Measurements from ENCODE around the gene CST9.
"Not testable (repeated sequence)": the region's sequence is repeated elsewhere in the genome, so short reads cannot be mapped to it uniquely, and the experiment has no call there.

CST9 gene

DNA sequence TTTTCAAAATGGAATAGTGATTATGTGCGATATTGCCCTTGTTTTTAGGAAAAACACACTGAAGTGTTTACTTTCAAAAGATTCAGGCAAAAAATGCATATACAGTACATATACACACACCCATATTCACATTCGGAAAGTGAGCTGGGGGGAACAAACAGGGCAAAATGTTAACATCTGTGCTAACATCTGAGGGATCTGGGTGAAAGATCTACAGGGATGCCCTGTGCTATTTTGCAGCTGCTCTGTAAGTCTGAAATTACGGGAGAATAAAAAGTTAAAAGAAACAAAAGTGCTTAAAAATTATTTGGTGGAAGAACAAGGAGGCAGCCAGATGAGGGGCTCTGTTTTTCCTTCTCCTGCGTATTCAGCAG, 31.2 kb upstream of the CST9 start:
- DNase-seq = no peak

DNA sequence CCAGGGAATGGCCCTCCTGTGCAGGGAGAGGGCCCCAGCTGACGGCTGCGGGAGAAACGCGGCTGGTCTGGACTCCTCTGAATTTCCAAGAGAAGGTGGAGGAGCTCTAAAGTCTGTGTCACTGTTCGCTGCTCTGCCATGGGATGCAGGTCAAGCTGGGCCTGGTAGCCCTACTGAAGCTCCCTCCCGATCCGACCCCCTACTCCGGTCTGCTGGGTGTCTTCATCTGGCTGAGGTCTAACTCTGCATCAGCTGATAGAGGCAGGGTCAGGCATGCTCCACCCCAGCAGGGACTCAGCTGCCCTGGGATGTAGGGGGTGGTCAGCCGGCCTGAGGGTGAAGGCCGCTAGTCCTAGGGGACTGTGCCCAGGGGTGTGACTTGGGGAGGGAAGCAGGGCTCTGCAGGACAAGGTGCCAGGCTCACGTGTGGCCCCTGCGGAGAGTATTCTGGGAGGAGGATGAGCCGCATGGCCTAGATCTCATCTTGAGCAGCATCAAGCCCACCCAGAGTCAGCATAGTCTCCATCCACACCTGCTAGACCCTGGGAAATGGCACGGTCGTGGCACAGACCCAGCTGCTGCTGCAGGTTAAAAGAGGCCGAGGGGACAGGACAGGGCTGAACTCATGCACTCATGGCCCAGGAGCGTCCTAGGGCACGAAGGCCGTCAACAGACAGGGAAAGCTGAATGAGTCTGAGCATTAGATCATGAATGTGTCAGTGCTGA, 30.6 kb upstream of the CST9 start:
- no peak for DNase-seq

DNA sequence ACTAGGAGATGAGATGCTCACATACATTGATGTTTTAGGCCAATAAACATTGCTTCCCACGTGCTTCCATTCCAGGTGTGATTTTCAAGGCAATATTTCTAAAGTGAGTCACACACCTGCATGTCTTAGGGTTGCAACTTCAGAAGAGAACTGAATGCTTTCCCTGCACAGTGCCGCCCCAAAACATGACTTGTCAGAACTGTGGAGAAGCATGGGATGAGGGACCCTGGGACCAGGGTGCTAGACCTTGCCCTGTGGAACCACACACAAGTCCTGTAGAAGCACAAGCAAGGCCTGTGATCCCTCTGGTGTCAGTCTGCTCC, 30.0 kb upstream of the CST9 start:
- DNase-seq = not testable (repeated sequence)

- DNase-seq = no peak
These were observed 29.5 kb upstream of the CST9 start for GRCh38 chr20:23634985-23635767.

GRCh38 chr20:23634044-23634801, 28.5 kb upstream of the CST9 start:
- DNase-seq = no peak

DNA sequence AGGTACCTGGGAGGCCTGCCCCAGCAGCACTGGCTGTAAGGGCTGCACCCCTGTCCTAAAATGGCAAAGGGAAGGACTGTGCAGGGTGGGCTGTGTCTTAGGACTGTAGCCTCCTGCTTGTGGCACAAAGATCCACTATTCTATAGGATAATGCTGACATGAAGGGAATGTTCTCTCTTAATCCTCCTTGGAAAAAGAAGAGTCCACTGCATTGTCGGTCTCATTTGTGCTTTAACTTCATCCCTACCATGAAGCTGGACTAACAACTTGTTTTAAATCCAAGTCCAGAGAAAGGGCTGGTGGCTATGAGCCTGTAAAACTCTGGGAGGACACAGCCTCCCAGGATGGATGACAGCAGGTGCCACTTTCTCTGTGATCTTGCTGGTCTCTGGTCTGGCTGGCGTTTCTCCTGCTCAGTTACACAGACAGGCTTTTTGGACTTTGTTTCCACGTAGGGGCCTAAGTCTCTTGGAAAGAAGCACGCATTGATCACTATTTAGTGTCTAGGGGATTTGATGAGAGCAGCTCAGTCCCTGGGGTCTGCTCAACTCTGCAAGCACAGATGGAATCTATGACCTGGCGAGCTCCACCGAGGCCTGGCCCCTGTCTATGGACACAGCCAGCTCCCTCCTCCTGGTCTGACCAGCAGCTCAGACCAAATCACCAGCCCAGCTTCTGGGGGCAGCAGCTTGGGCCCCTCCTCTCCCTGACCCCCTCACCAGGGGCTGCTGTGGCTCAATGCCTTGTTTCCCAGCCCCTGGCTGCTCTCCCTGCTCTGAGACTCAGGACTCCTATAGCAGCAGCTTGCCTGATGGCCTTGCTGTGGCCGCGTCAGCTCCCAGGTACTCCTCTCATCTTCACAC, 27.2 kb upstream of the CST9 start:
- no peak for DNase-seq

GRCh38 chr20:23631981-23632710, 26.4 kb upstream of the CST9 start:
- no peak for DNase-seq

DNA sequence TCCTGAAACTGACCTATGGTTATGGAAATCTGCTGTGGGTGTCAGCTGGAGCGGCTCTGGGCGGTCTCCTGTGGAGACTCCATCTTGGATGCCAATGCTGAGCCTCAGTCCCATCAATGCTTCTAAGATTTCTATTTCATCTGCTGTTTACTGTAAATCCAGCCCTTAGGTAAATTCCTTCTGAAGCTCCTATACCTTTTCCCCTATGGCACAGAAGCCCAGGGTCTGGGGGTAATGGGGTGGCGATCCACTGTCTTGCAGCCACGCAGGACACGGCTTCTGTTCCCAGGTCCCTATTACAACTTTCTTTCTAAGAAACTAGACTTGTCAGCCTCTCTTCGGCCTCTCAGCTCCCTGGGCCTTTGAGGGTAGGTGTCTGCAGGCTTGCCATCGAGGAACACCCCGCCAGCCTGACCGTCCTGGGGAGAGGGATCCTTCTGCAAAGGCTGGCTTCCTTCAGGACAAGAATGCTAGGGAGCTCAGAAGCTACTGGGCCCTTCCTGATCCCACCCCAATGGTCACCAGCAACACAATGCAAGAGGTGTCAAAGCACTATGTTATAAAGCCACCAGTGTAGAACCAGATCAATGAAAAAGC, 25.6 kb upstream of the CST9 start:
- DNase-seq = no peak

GRCh38 chr20:23630392-23630849, 24.7 kb upstream of the CST9 start:
- DNase-seq = no peak

GRCh38 chr20:23629542-23630391, 24.1 kb upstream of the CST9 start:
- DNase-seq = no peak

- DNase-seq = no peak
These were observed 23.4 kb upstream of the CST9 start for GRCh38 chr20:23629017-23629541.

DNA sequence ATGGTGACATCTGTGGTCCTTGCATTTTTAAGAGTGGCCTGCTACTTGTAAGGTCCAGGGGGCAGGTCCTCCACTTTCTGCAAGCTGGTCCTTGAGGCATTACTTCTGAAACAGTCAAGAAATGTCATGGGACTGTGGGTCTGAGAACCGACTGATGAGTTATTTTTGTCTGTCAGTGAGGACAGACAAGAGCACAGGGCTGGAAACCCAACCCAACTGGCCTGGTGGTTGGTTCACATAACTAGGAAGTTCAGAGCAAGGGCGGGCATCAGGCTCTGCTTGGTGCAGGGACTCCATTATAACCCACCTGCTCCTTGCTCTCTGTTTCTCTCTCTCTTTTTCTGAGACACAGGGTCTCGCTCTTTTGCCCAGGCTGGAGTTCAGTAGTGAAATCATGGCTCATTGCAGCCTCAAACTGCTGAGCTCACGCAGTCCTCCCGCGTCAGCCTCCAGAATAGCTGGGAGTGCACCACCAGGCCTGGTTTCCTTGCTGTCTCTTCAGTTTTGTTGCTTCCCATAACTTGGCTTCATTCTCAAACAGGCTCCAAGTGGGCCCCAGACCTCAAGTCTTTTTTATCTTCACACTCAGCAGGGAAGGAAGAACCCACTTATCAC, 22.8 kb upstream of the CST9 start:
- DNase-seq = no peak

DNA sequence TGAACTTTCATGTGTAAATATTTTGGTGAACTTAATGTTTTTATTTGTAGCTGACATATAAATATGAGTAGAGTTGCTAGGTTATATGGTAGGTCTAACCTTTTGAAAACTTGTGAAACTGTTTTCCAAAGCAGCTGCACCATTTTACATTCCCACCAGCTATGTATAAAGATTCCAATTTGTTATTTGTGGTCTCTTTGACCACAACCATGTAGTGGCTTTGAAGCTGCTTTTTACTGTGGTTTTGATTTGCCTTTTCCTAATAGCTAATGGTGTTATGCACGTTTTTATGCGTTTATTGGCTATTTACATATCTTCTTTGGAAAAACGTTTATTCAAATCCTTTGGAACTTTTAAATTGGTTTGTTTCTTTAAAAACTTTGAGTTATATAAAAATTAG, 21.8 kb upstream of the CST9 start:
- no peak for DNase-seq

DNA sequence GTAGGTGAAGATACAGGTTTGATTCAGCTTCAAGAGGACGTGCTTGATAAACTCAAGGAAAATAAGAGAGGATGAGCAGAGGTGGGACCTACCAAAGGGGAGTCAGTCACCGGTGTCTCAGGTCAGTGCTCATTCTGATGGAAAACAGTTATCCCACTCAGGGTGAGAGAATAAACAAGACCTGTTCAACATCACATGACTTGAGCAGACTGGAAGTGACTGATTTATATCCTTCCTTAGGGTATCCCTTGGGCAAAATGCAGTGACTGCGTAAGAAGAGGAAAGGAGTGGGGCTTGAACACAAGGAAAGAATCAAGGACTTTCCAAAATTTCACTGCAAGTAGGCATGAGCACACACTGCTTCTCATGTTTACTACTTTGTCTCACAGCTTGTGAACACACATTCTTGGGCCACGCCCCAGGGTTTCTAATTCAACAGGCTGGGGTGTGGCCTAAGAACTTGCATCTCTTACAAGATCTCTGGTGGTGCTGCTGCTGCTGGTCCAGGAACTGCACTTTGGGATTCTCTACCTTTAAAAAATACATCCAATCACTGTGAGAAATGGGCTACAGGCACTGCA, 20.4 kb upstream of the CST9 start:
- no peak for DNase-seq

DNA sequence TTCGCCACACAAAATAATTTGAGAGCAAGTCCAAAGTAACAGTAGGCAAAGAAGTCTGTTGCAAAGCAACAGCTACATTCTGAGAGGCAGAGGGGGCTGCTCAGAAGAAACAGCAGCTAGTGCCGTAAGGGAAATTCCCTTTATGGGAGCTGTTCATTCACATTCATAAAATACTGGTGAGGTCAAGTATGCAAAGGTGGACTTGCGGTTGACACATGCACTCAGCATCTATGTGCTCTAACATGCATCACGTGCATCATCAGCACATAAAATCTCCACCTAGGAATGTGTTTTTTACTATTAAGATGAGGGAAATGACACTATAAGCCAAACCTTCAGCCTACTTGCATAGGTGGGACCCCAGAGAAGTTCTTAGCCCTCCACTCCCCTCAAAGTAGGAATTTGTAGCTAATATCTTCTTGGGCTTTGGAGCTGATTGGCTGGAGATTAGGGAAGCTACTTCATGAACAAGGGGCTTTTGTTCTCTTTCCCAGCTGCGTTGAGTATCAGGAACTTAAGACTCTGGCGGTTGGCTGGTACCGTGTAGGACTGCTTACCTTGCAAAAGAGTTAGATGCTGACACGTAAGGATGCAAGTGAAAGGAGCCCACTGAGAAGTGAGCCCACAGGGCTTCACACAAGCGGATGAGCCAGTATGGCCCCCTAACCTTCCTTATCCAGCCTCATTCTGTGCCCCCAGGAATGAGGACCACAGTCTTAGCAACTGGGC, 19.7 kb upstream of the CST9 start:
- no peak for DNase-seq

- no peak for DNase-seq
These were observed 18.6 kb upstream of the CST9 start for GRCh38 chr20:23624324-23624691.

GRCh38 chr20:23623666-23624323, 18.1 kb upstream of the CST9 start:
- DNase-seq = no peak

- no peak for DNase-seq
These were observed 17.2 kb upstream of the CST9 start for GRCh38 chr20:23622839-23623343.

All from cortex of kidney (tissue), 1 donor.